ENCODE results near the gene SEPTIN5.

The SEPTIN5 gene

DNA sequence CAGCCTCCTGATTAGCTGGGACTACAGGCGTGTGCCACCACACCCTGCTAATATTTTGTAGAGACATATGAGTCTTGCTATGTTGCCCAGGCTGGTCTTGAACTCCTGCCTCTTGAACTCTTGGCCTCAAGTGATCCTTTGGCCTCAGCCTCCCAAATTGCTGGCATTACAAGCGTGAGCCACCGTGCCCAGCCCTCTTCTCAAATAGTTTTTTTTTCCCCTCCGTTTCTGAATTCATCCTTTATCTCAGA lies 58.0 kb downstream of the SEPTIN5 start:
- no peak for TF ChIP-seq CTCF (IDR thresholded peaks at IDR 0.05; ENCODE audit: control insufficient read depth, extremely low read depth, insufficient read depth)

More for the DNA sequence above, 58.0 kb downstream of the SEPTIN5 start:
- H3K4me3 ChIP-seq (ENCODE audit: low read depth, low read length) = no peak overlapping the region
- no peak for DNase-seq (ENCODE audit: low read depth)
